ENCODE measurements around the gene RFTN1.

RFTN1 gene

GRCh38 chr3:16382845-16383244 lies 130.7 kb downstream of the RFTN1 start:
- TF ChIP-seq POLR2AphosphoS5 (IDR thresholded peaks at IDR 0.05; ENCODE audit: borderline replicate concordance, low read depth, low read length) = no peak
- no peak for TF ChIP-seq FOXP2 (optimal IDR thresholded peaks at IDR 0.05; ENCODE audit: control extremely low read depth, extremely low read length, insufficient read depth)
- H3K4me3 ChIP-seq = no peak overlapping the region
- no peak for DNase-seq (ENCODE audit: low read depth, low spot score)
- H3K36me3 ChIP-seq (ENCODE audit: insufficient read depth, low read length) = no peaks in the 10 kb centered on the region
- H3K27ac ChIP-seq = no peak overlapping the region
- no peaks in the 10 kb centered on the region for H3K9me3 ChIP-seq (ENCODE audit: low read depth, low read length)
- no peak overlapping the region for H3K9ac ChIP-seq (ENCODE audit: insufficient read length)

DNA sequence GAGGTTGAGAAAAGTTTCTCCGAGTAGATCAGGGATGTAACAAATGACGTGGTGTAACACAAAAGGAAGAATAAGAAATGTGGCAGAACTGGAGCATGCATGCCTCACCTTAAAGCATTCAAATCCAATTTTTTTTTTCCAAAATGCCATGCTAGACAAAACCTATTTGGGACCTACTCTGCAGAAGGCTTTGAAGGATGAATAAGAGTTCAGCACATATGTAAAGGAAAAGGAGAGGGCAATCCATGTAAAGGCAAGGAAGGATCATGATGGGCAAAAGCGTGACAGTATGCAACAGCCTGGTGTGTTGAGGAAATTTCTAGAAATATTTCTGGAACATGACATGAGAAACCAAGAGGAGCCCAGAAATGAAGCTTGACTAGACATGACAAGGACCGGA lies 132.1 kb downstream of the RFTN1 start:
- Histone ChIP-seq H3K36me3 (ENCODE audit: insufficient read depth, low read length) (no peaks in the 10 kb centered on the region), H3K9ac (ENCODE audit: insufficient read length) (no peak overlapping the region), H3K9me3 (ENCODE audit: low read depth, low read length) (no peaks in the 10 kb centered on the region), H3K27ac (no peak overlapping the region), H3K4me3 (no peak overlapping the region)
- DNase-seq (ENCODE audit: low read depth, low spot score) = no peak
- TF ChIP-seq POLR2AphosphoS5 (IDR thresholded peaks at IDR 0.05; ENCODE audit: borderline replicate concordance, low read depth, low read length) = no peak
- TF ChIP-seq EZH2 (IDR thresholded peaks at IDR 0.05) = no peak
- no peak for TF ChIP-seq FOXP2 (optimal IDR thresholded peaks at IDR 0.05; ENCODE audit: control extremely low read depth, extremely low read length, insufficient read depth)

DNA sequence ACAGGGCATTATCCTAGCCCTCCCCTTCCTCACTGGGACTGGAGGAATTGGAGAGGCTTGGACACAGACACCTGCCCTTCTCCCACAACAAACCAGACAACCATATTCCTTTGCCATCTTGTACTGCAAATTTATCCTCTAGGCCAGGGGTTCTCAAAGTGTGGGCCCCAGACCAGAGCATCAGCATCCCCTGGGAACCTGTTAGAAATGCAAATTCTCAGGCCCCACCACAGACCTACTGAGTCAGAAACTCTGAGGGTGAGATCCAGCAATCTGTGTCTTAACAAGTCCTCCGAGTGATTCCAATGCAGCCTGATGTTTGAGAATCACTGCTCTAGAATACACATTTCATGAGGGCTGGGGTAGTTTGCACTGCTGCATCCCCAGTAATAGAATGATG lies 133.1 kb downstream of the RFTN1 start:
- Histone ChIP-seq H3K9me3 (ENCODE audit: low read depth, low read length) (no peaks in the 10 kb centered on the region), H3K9ac (ENCODE audit: insufficient read length) (no peak overlapping the region), H3K4me3 (no peak overlapping the region), H3K36me3 (ENCODE audit: insufficient read depth, low read length) (no peaks in the 10 kb centered on the region), H3K27ac (no peak overlapping the region)
- DNase-seq (ENCODE audit: low read depth, low spot score) = no peak
- TF ChIP-seq EZH2 (IDR thresholded peaks at IDR 0.05) = no peak
- TF ChIP-seq FOXP2 (optimal IDR thresholded peaks at IDR 0.05; ENCODE audit: control extremely low read depth, extremely low read length, insufficient read depth) = no peak
- TF ChIP-seq POLR2AphosphoS5 (IDR thresholded peaks at IDR 0.05; ENCODE audit: borderline replicate concordance, low read depth, low read length) = no peak

DNA sequence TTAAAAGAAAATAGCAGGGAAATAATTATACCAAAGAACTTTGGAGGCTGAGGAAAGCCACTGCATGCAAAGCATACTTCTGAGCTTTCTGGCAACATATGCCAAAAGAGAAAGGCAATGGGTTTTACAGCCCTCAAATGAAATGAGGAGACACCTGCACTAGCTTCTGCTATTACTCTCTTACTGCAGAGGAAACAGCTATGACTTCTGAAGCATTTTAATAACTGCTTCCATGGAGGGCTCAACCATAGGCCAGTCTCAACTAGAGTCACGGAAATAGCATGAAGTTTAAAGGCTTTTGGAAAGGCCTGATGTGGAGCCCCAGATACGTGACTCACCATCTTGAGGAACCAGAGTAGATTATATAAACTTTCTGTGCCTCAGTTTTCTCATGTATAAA lies 133.7 kb downstream of the RFTN1 start:
- H3K27ac ChIP-seq = no peak overlapping the region
- DNase-seq (ENCODE audit: low read depth, low spot score) = no peak
- H3K4me3 ChIP-seq = no peak overlapping the region
- no peak for TF ChIP-seq FOXP2 (optimal IDR thresholded peaks at IDR 0.05; ENCODE audit: control extremely low read depth, extremely low read length, insufficient read depth)
- TF ChIP-seq POLR2AphosphoS5 (IDR thresholded peaks at IDR 0.05; ENCODE audit: borderline replicate concordance, low read depth, low read length) = no peak
- no peak for TF ChIP-seq EZH2 (IDR thresholded peaks at IDR 0.05)
- H3K9me3 ChIP-seq (ENCODE audit: low read depth, low read length) = no peaks in the 10 kb centered on the region
- H3K36me3 ChIP-seq (ENCODE audit: insufficient read depth, low read length) = no peaks in the 10 kb centered on the region
- H3K9ac ChIP-seq (ENCODE audit: insufficient read length) = no peak overlapping the region

DNA sequence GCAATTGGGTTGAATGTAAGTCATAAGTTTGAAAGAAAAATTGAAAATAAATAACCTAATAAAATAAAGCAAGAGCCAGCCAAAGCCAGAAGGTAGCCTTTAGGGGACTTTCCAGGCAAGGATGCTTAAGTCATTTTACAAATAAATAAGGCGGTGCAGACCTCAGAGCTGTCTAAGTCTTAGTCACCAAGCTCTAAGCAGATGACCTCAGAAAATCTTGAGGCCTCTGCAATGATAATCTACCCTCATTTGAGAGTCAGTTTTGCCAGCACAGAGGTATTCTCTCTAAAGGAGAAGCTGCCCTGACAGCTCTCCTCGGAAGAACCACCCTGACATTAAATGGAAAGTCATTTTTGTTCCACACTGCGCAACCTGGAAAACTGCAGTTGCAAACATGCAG lies 134.6 kb downstream of the RFTN1 start:
- Histone ChIP-seq H3K36me3 (ENCODE audit: insufficient read depth, low read length) (no peaks in the 10 kb centered on the region), H3K4me3 (no peak overlapping the region)
- TF ChIP-seq POLR2AphosphoS5 (IDR thresholded peaks at IDR 0.05; ENCODE audit: borderline replicate concordance, low read depth, low read length) (no peak), EZH2 (IDR thresholded peaks at IDR 0.05) (no peak), FOXP2 (optimal IDR thresholded peaks at IDR 0.05; ENCODE audit: control extremely low read depth, extremely low read length, insufficient read depth) (no peak)

GRCh38 chr3:16378415-16378814 lies 135.1 kb downstream of the RFTN1 start:
- DNase-seq (ENCODE audit: low read depth, low spot score) = no peak
- Histone ChIP-seq H3K9me3 (ENCODE audit: low read depth, low read length) (no peaks in the 10 kb centered on the region), H3K36me3 (ENCODE audit: insufficient read depth, low read length) (no peaks in the 10 kb centered on the region), H3K9ac (ENCODE audit: insufficient read length) (no peak overlapping the region), H3K27ac (no peak overlapping the region), H3K4me3 (no peak overlapping the region)
- TF ChIP-seq FOXP2 (optimal IDR thresholded peaks at IDR 0.05; ENCODE audit: control extremely low read depth, extremely low read length, insufficient read depth) (no peak), EZH2 (IDR thresholded peaks at IDR 0.05) (no peak), POLR2AphosphoS5 (IDR thresholded peaks at IDR 0.05; ENCODE audit: borderline replicate concordance, low read depth, low read length) (no peak)

More for the DNA sequence above, 134.6 kb downstream of the RFTN1 start:
- Histone ChIP-seq H3K9me3 (ENCODE audit: low read depth, low read length) (no peaks in the 10 kb centered on the region), H3K27ac (no peak overlapping the region), H3K9ac (ENCODE audit: insufficient read length) (no peak overlapping the region)
- no peak for DNase-seq (ENCODE audit: low read depth, low spot score)

- Histone ChIP-seq H3K9ac (ENCODE audit: insufficient read length) (no peak overlapping the region), H3K27ac (no peak overlapping the region), H3K9me3 (ENCODE audit: low read depth, low read length) (no peaks in the 10 kb centered on the region), H3K36me3 (ENCODE audit: insufficient read depth, low read length) (no peaks in the 10 kb centered on the region), H3K4me3 (no peak overlapping the region)
- TF ChIP-seq POLR2AphosphoS5 (IDR thresholded peaks at IDR 0.05; ENCODE audit: borderline replicate concordance, low read depth, low read length) = no peak
- TF ChIP-seq FOXP2 (optimal IDR thresholded peaks at IDR 0.05; ENCODE audit: control extremely low read depth, extremely low read length, insufficient read depth) = no peak
- no peak for TF ChIP-seq EZH2 (IDR thresholded peaks at IDR 0.05)
- no peak for DNase-seq (ENCODE audit: low read depth, low spot score)
Observed at GRCh38 chr3:16377847-16378302, 135.6 kb downstream of the RFTN1 start.

GRCh38 chr3:16377196-16377595 lies 136.3 kb downstream of the RFTN1 start:
- Histone ChIP-seq H3K9ac (ENCODE audit: insufficient read length) (no peak overlapping the region), H3K27ac (no peak overlapping the region), H3K9me3 (ENCODE audit: low read depth, low read length) (no peaks in the 10 kb centered on the region), H3K4me3 (no peak overlapping the region), H3K36me3 (ENCODE audit: insufficient read depth, low read length) (no peaks in the 10 kb centered on the region)
- no peak for DNase-seq (ENCODE audit: low read depth, low spot score)
- TF ChIP-seq EZH2 (IDR thresholded peaks at IDR 0.05) (no peak), POLR2AphosphoS5 (IDR thresholded peaks at IDR 0.05; ENCODE audit: borderline replicate concordance, low read depth, low read length) (no peak), FOXP2 (optimal IDR thresholded peaks at IDR 0.05; ENCODE audit: control extremely low read depth, extremely low read length, insufficient read depth) (no peak)

- Histone ChIP-seq H3K9me3 (ENCODE audit: low read depth, low read length) (no peaks in the 10 kb centered on the region), H3K27ac (no peak overlapping the region), H3K9ac (ENCODE audit: insufficient read length) (no peak overlapping the region), H3K36me3 (ENCODE audit: insufficient read depth, low read length) (no peaks in the 10 kb centered on the region), H3K4me3 (no peak overlapping the region)
- no peak for DNase-seq (ENCODE audit: low read depth, low spot score)
- TF ChIP-seq EZH2 (IDR thresholded peaks at IDR 0.05) (no peak), FOXP2 (optimal IDR thresholded peaks at IDR 0.05; ENCODE audit: control extremely low read depth, extremely low read length, insufficient read depth) (no peak), POLR2AphosphoS5 (IDR thresholded peaks at IDR 0.05; ENCODE audit: borderline replicate concordance, low read depth, low read length) (no peak)
Observed at GRCh38 chr3:16375891-16376290, 137.6 kb downstream of the RFTN1 start.
